Vagina (tissue), 2 donors: ENCODE data around the gene MUC6. TPM values are rescaled to one million over a fixed set of nuclear protein-coding genes. Genes with fewer than 3 reads are reported as not detected.

Experiments used
- DNase-seq, 2 donors: peaks; one replicate each; pipeline ENCODE4 v3.0.0-alpha.2; 2017; ENCODE audit errors: extremely low spot score in 2 of 2
- H3K27ac ChIP-seq: fragments of 200-600 bp; sonication (generic); one replicate; pipeline ENCODE4 v1.5.1; 2019
- H3K27me3 ChIP-seq: fragments of 200-600 bp; sonication (generic); one replicate; pipeline ENCODE4 v1.5.1; 2019
- H3K36me3 ChIP-seq, 2 donors: fragments of 200-600 bp; sonication (generic); one replicate each; pipeline ENCODE4 v1.5.1; 2017 to 2019
- H3K4me1 ChIP-seq: fragments of 200-600 bp; sonication (generic); one replicate; pipeline ENCODE4 v1.5.1; 2019
- H3K4me3 ChIP-seq, 2 donors: fragments of 200-600 bp; sonication (generic); 1 replicate in 1 of 2; 2 replicates in 1 of 2; pipeline ENCODE4 v1.5.1; 2016 to 2019
- H3K9me3 ChIP-seq: fragments of 200-600 bp; sonication (generic); one replicate; pipeline ENCODE4 v1.5.1; 2019
- CTCF ChIP-seq, 3 experiments: fragments of 450-650 bp in 2 of 3; fragments of 200-600 bp in 1 of 3; sonication (generic) in 1 of 3; IDR thresholded peaks; one replicate each; pipeline ENCODE4 v1.5.1; 2017 to 2019; ENCODE audit warnings: antibody characterized with exemption in 3 of 3, mild to moderate bottlenecking in 2 of 3, moderate library complexity in 2 of 3
- POLR2A ChIP-seq, 2 donors: fragments of 450-650 bp; IDR thresholded peaks; one replicate each; pipeline ENCODE4 v1.6.1; 2017; ENCODE audit warnings: antibody characterized with exemption in 2 of 2, mild to moderate bottlenecking in 2 of 2, moderate library complexity in 2 of 2
- POLR2AphosphoS5 ChIP-seq, 2 donors: sonication (generic); formaldehyde crosslinking; IDR thresholded peaks; one replicate each; pipeline ENCODE4 v1.9.0; 2017; ENCODE audit warnings: antibody characterized with exemption in 2 of 2, mild to moderate bottlenecking in 2 of 2, low read depth in 1 of 2; ENCODE audit not compliant: insufficient read depth in 1 of 2
- intact Hi-C: fragments of 100-400 bp; cut with DNase I; formaldehyde crosslinking; loops from one replicate; pipeline ENCODE4 v1.15.1; 2023
- total RNA-seq: library from RNA; depleted of rRNA; stranded (reverse); fragments of >200 nt; gene quantifications from one replicate; pipeline ENCODE4 v1.2.3, GENCODE V29; 2016

Gene MUC6
- total RNA-seq, 1 donor from 2014 or later, result not detected

- intact Hi-C loops, result no loop called here
- Histone ChIP-seq H3K27ac (no peak overlapping the region), H3K27me3 (no peaks in the 10 kb centered on the region), H3K9me3 (no peaks in the 10 kb centered on the region), H3K4me1 (no peaks in the 10 kb centered on the region), H3K36me3 (peaks cover 0 to 11% of the 10 kb centered on the region in 2 donors), H3K4me3 (no peak overlapping the region)
- no peak for DNase-seq
- TF ChIP-seq POLR2AphosphoS5 (IDR thresholded peaks at IDR 0.05; ENCODE audit: insufficient read depth in 1 of 2, low read depth in 1 of 2) (no peak), POLR2A (IDR thresholded peaks at IDR 0.05) (no peak), CTCF (IDR thresholded peaks at IDR 0.05) (no peak)
These were observed 20.5 kb downstream of the MUC6 start for GRCh38 chr11:1015826-1016545.

GRCh38 chr11:1015064-1015463 lies 21.5 kb downstream of the MUC6 start:
- H3K36me3 ChIP-seq, result peaks cover 0 to 20% of the 10 kb centered on the region in 2 donors
- H3K27me3 ChIP-seq, result no peaks in the 10 kb centered on the region
- no peak overlapping the region for H3K27ac ChIP-seq
- H3K4me1 ChIP-seq, result no peaks in the 10 kb centered on the region
- DNase-seq, result no peak
- intact Hi-C loops, result no loop called here
- H3K4me3 ChIP-seq, result no peak overlapping the region
- H3K9me3 ChIP-seq, result no peaks in the 10 kb centered on the region
- TF ChIP-seq POLR2A (IDR thresholded peaks at IDR 0.05) (no peak), POLR2AphosphoS5 (IDR thresholded peaks at IDR 0.05; ENCODE audit: insufficient read depth in 1 of 2, low read depth in 1 of 2) (no peak), CTCF (IDR thresholded peaks at IDR 0.05) (no peak)

- intact Hi-C loops, result no loop called here
- no peaks in the 10 kb centered on the region for H3K27me3 ChIP-seq
These were observed 22.2 kb downstream of the MUC6 start for GRCh38 chr11:1014276-1014675.

GRCh38 chr11:1013631-1013935 lies 22.9 kb downstream of the MUC6 start:
- Histone ChIP-seq H3K36me3 (peaks cover 0 to 35% of the 10 kb centered on the region in 2 donors), H3K4me1 (no peaks in the 10 kb centered on the region), H3K4me3 (no peak overlapping the region), H3K9me3 (no peaks in the 10 kb centered on the region), H3K27ac (no peak overlapping the region), H3K27me3 (no peaks in the 10 kb centered on the region)
- no peak for DNase-seq
- intact Hi-C loops, result no loop called here
- no peak for TF ChIP-seq POLR2AphosphoS5 (IDR thresholded peaks at IDR 0.05; ENCODE audit: insufficient read depth in 1 of 2, low read depth in 1 of 2)
- no peak for TF ChIP-seq POLR2A (IDR thresholded peaks at IDR 0.05)
- no peak for TF ChIP-seq CTCF (IDR thresholded peaks at IDR 0.05)

More at GRCh38 chr11:1014276-1014675, 22.2 kb downstream of the MUC6 start:
- H3K27ac ChIP-seq, result no peak overlapping the region
- no peak overlapping the region for H3K4me3 ChIP-seq
- H3K9me3 ChIP-seq, result no peaks in the 10 kb centered on the region
- DNase-seq, result no peak
- no peaks in the 10 kb centered on the region for H3K4me1 ChIP-seq
- TF ChIP-seq POLR2A (IDR thresholded peaks at IDR 0.05) (no peak), POLR2AphosphoS5 (IDR thresholded peaks at IDR 0.05; ENCODE audit: insufficient read depth in 1 of 2, low read depth in 1 of 2) (no peak), CTCF (IDR thresholded peaks at IDR 0.05) (no peak)
- peaks cover 0 to 28% of the 10 kb centered on the region in 2 donors for H3K36me3 ChIP-seq
